Right ventricle myocardium superior (tissue), 1 donor: ENCODE results near the gene RGPD3. TPM values are rescaled to one million over a fixed set of nuclear protein-coding genes. Genes with fewer than 3 reads are reported as not detected.
"Not testable (repeated sequence)": the region's sequence is repeated elsewhere in the genome, so short reads cannot be mapped to it uniquely, and the experiment has no call there.

Experiments used
- ATAC-seq: fragments of 200-7000 bp; cut with Tn5 transposase; one replicate; pipeline ENCODE4 v1.9.1; 2020; ENCODE audit warnings: mild to moderate bottlenecking; ENCODE audit not compliant: poor library complexity
- DNase-seq: peaks from one replicate; pipeline ENCODE4 v3.0.0-alpha.2; 2020
- intact Hi-C: fragments of 100-400 bp; cut with DNase I; formaldehyde crosslinking; loops from one replicate; pipeline ENCODE4 v1.11.2; 2022
- total RNA-seq: library from RNA; stranded (reverse); fragmentation: NEBNext Ultra II Directional; extraction: Animal tissue kit (Norgen Biotek cat#: 25700); gene quantifications from one replicate; pipeline ENCODE4 v1.2.1, GENCODE V29; 2021
- donor health status: DM: no; HTN: yes; CAD: no; lungs with severe emphysema.

The RGPD3 gene
- total RNA-seq, 1 donor from 2014 or later: 0.08 TPM

DNA sequence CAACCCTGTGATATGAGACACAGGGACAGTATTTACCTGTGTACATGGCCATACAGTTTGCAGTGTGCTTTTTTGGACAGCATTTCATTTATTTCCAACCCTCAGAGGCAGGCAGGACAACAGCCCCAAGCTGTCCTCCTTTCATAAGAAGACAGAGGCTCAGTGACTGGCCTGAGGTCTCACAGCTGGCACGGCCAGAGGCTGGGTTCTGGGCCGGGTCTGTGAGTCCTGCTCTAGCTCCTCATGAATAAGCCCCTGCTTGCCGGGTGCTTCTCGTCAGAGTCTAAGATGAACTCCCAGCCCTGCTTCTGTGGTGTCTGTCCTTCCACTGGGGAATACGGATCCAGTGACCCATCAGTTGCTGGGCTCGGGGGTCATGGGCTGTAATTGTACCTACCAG is 21.5 kb upstream of the RGPD3 start:
- ATAC-seq, intact Hi-C loops, DNase-seq: not testable (repeated sequence)

DNA sequence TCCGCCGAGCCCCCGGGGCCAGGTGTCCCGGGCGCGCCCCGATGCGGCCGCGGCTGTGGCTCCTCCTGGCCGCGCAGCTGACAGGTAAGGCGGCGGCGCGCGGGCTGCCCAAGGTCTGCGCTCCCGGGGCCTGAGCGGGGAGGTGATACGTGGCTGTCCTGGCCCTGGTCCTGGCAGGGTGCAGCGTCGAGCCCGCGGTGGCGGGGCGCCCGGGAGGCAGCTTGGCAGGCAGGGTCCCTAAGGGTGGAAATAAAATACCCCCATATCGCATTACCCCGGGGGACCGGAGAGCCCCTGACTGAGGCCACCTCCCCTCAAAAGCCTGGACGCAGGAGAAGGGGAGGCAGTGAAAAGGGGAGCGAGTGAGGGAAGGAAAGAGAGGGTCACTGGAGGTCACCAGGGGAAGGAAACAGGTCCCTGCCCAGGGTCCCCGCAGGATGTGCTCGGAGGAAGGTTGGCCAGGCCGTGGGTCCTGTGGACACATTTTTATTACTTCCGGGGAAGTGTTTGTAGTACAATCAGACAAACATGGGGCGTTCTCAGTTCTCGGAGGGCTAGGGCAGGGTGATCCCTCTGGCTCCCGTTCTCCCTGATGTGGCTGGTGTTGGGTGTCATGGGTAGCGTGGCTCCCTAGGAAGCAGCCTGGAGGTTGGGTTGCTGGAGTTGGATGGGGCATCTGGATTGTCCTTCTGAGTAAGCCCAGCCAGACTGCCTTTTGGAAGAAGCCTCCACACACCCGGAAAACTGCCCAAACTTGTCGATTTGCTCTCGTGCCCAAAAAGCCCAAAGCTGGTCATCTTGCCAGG is 19.4 kb upstream of the RGPD3 start:
- DNase-seq, intact Hi-C loops, ATAC-seq: not testable (repeated sequence)

DNA sequence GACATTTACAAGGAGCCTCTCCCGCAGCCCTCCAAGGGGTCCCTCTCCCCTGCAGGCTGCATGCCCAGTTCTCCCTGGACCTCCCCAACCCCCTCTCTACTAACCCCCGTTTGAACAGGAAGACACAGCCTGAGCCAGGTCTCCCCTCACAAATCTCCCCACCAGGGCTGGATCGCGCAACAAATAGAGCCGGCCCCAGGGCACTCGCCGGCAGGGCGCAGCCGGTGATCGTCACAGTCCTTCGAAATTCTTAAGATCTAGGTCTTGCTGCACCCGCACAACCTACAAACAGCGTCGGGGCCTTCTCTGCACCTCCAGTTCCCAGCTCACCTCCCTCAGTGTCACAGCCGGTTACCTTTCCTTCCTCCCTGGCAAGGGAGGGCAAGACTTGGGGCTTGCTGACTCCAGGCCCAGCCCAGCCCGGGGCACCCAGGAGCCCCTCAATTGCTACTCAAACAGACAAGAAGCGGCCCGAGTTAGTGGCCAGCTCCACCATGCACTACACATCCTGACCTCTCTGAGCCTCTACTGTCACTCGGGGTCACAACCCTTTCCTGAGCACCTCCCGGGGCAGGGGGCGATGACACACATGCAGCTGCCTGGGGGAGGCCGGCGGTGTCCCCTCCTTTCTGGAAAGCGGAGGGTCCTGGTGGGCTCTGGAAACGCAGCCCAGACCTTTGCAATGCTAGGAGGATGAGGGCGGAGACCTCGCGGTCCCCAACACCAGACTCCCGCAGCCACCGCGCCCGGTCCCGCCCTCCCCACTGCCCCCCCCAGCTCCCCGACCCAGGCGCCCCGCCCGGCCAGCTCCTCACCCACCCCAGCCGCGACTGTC is 18.6 kb upstream of the RGPD3 start, which contains the start of gene CD8B2:
Gene CD8B2 (plus strand): TSS at position 814 of the 835 bp plus-strand sequence. CDS start 63 bp downstream, outside the sequence.
- intact Hi-C loops, ATAC-seq, DNase-seq: not testable (repeated sequence)

DNA sequence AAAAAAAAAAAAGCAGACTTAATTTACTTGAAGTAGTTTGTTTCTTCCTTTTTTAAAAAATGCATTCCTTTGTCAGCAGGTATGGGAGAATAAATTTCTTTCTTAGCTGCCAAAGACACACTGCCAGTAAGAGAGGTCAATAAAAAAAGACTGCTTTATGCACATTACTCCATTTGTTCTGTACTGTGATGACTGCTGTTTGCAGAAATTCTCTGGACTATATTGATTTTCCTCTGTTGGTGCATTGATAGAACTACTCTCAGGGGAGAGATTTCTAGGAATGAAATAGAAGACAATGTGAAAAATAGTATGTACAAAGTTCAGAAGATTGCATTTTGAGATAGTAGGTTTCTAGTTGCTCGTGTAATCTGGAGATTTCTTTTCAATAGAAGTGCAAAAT is 11.3 kb upstream of the RGPD3 start:
- ATAC-seq, intact Hi-C loops, DNase-seq: not testable (repeated sequence)

DNA sequence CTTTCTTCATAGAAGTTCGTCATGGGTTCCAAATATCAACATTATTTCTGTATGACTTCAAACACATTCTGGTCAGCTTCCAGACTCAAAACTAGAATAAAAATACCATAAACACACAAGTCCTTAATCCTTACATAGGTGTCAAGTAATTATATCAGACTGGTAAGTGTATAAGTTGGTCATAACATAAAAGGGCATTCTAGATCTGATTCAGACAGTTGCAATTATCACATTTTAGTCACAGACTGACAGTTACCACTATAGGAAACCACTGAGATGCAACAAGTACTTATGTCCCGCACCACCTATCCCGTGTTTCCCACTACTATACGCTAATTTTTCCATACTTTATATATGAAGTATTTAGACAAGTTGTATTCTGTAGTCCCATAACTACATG is 9.4 kb upstream of the RGPD3 start:
- DNase-seq, ATAC-seq, intact Hi-C loops: not testable (repeated sequence)

DNA sequence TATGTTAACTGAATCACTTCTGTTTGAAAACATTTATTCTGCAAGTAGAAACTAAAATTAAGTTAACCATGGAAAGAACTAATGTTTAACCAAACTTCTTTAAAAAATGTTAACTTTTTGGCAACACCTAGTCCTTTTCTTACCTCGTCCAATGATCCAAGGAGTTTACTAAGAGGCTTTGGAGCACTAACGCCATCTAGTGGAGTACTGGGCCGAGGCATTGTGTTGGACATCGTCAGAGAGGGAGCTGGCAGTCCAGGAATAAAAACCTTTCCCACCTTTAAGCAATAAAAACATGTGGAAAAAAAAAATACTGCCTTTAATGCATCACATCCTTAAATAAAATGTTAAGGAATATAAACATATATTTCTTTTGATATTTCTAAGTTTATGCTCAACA is 2.4 kb upstream of the RGPD3 start:
- intact Hi-C loops, DNase-seq: not testable (repeated sequence)
- ATAC-seq: peak; percentile 69

DNA sequence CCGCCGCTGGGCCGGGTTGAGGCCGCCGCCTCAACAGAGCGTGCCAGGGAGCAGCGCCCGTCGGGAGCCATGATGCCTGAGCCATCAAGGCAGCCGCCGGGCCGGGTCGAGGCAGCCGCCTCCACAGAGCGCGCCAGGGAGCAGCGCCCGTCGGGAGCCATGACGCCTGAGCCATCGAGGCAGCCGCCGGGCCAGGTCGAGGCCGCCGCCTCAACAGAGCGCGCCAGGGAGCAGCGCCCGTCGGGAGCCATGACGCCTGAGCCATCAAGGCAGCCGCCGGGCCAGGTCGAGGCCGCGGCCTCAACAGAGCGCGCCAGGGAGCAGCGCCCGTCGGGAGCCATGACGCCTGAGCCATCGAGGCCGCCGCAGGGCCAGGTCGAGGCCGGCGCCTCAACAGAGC is 697 bp downstream of the RGPD3 start:
- intact Hi-C loops: not testable (repeated sequence)

DNA sequence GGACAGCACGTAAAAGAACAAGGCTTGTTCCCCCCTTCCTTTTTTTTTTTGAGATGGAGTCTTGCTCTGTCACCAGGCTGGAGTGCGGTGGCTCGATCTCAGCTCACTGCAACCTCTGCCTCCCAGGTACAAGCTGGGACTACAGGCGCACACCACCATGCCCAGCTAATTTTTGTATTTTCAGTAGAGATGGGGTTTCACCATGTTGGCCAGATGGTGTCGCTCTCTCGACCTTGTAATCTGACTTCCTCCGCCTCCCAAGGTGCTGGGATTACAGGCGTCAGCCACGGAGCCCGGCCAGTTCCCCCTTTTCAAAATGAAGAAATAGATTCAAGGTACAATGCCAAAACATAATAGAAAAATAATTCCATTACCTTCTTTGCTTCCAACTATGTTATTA is 6.3 kb downstream of the RGPD3 start:
- ATAC-seq, intact Hi-C loops, DNase-seq: not testable (repeated sequence)

More for the DNA sequence above, 697 bp downstream of the RGPD3 start:
- not testable (repeated sequence) for ATAC-seq, DNase-seq

DNA sequence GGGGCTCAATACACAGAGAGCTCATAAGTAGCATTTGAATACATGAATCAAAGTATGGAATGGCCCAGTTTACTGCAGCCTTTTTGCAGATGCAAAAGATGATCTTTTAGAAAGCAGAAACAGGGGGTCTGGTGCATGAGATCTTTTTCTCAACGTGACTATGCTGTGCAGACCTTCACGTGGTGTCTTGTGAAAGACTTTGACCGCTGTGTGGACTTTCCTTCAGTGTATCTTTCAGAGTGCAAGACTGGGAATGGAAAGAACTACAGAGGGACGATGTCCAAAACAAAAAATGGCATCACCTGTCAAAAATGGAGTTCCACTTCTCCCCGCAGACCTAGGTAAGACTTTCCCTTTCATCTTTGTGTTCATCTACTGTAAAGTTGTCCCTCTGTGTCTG is 77.5 kb downstream of the RGPD3 start:
- intact Hi-C loops, DNase-seq, ATAC-seq: not testable (repeated sequence)

DNA sequence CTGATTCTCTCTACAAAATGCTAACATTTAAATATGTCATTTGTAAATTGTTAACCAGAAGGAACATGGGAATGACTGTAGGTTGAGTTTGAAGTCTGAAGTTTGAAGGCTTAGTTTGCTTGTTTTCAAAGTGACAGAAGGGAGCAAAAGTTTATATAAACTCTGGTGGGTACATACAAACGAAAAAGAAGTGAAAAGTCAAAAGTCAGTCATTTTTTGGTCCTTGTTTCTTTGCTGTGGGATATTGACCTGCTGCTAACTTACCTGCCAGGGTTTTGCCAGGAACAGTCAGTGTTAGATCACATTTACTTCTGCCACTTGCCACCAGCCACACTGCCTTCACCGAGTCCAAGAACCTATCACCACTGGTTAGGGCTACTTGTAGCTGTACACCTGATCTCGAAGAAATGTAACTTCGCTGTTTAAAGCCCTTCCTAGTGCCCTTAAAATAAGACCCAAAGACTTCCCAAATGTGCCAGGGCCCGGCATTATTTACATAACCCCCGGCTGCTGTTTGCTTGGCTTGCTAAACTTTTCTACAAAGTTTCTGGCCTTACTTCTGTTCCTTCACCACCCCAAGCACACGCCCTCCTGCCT is 79.3 kb downstream of the RGPD3 start:
- DNase-seq, intact Hi-C loops, ATAC-seq: not testable (repeated sequence)

DNA sequence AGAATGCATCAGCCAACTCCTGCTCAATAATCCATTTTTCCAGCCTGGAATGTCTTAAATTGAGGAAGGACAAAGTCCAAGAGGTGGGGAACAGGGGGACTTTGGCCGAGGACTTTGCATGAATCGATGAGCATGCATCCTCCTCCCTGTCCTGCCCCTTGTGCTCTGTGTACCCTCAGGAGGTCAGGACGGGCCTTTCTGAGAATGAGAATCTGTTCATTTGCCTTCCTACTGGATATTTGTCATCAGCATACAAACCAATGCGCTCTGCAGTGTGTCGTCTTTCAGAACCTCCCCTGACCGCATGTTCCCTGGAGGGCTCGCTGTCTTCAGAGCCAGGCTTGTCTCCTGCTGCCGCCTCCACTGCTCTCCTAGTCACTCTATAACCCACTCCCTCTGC is 83.7 kb downstream of the RGPD3 start:
- ATAC-seq, DNase-seq, intact Hi-C loops: not testable (repeated sequence)

DNA sequence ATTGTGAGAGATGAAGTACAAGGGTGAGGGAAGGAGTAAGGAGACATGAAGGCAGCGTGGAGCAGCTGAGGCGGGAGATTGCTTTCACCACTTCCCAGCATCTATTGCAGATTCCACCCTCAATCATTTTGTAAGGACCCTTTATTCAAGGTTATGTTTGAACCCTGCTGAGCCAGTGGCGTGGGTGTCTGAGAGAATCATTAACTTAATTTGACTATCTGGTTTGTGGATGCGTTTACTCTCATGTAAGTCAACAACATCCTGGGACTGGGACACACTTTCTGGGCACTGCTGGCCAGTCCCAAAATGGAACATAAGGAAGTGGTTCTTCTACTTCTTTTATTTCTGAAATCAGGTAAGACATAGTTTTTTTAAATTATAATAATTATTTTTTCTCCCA is 86.3 kb downstream of the RGPD3 start:
- ATAC-seq, intact Hi-C loops, DNase-seq: not testable (repeated sequence)

DNA sequence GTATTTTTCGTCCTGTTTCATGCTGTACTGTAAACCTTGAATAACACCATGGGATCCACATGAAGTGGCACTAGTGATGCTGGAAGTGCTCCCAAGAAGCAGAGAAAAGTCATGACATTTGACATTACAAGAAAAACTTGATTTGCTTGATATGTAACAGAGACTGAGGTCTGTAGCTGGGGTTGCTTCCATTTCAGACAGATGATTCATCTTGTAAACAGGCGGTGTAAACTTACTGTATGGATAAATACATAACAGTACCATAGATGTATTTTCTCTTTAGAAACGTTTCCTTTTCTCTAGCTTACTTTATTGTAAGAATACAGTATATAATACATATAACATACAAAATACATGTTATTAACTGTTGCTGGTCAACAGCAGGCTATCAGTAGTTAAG is 88.6 kb downstream of the RGPD3 start:
- ATAC-seq, DNase-seq, intact Hi-C loops: not testable (repeated sequence)

DNA sequence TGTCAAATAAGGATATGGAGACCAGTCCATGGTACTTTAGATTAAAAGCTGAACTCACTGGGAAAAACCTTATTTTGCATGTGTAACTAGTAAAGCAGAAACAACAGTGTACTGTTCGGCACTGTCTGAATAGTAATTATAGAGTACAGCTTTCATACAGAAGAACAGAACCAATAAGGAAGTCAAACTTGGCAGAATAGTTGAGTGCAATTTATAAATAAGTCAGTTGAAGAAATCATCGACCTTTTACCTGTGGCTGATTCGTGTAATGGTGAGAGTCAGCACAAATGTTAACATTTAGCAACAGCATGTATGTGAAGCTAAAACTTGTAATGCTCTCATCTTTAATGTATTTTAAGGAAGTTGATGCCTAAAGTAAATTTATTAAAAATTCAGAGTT is 99.0 kb downstream of the RGPD3 start:
- DNase-seq, intact Hi-C loops, ATAC-seq: not testable (repeated sequence)

DNA sequence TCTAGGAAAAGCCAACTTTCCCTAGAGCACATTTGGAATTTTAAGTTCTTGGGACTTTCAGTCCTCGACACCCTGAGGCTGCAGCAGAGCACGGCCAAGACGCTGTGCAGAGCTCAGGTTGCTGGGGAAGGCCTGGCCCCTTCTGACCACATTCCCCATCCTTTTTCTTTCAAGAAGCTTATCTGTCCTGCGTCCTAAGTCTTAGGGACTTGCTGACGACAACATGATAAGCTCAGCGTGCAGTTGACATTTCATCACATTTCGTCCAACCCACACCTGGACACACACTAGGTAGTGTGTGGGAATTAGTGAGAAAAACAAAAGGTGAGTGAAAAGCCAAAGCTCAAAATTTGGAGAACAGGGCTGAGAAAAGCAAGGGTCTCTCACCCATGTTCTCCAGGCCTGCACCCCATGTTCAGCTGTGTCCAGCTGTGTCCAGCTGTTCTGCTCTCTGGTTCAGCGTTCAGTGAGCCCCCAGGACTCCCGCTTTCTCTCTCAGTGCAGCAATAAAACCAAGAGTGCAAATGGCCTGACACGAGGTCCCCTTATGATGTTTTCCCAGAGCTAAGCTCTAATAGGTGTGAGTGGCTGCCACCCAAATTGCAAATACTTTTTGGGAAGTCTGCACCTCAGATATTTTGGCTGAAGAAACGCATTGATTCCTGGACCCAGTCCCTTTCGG is 101.9 kb downstream of the RGPD3 start:
- DNase-seq (no peak), ATAC-seq (no peak)
- intact Hi-C loops: no loop called here

DNA sequence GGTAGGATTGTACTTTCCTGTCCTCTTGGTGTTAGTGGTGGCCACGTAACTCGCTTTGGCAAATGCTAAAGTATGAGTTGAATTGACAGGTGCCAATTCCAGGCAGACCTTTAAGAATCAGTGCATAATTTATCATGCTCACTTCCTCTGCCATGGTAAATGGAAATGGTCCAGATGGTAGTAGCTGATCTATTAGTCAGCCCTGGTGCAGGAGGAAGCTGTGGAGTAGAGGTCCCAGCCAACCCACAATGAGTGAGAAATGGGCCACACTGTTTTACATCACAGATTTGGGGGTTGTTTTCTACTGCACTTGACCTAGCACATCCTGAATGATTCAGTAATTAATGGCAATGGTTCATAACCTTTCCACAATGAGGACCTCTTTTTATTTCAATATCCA is 104.4 kb downstream of the RGPD3 start:
- DNase-seq (no peak), ATAC-seq (no peak)
- intact Hi-C loops: no loop called here

DNA sequence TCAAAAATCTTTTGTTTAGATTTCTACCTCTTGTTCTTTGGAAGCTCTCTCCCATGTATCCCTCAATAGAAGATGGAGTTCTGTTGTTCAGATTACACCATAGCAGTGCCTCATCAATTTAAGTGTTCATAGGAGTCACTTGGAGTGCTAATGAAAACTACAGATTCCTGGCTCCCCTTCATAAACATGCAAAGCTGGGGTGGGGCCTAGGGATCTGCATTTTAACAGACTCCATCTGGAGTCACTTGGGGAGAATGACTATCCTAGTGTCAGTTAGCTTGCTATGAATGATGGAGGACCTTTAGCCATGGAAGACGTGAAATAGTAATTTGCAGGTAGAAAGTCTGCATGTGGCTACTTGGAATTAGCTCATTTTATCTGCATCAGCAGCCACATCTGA is 105.4 kb downstream of the RGPD3 start:
- intact Hi-C loops: no loop called here
- DNase-seq (no peak), ATAC-seq (no peak)

DNA sequence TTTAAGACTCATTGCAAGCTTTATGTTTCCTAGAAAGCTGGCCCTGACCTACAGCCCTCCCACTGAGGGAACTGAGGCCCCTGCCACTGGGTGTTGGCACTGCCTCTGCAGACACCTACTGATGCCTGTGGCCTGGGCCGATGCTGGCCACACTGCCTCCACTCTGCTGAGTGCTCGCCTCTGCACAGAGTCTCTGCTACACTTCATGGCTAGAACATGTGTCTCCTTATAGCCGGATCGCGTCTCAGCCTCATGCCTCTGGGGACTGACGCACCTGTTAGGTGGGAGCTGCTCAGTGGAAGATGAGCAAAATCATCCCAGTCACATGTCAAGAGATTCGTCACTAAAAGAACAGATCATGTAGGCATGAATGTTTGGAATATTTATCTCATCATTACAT is 108.7 kb downstream of the RGPD3 start:
- ATAC-seq (no peak), DNase-seq (no peak)
- intact Hi-C loops: no loop called here
